Activated effector memory CD4-positive, alpha-beta T cell treated with Interleukin-2 at 50 U/mL for 16 hours (primary cell): ENCODE measurements around the gene IGLON5.

Experiments used
- DNase-seq: peaks from one replicate; pipeline ENCODE4 v3.0.0-alpha.2; 2020

IGLON5 gene

GRCh38 chr19:51318687-51319648 is 7.5 kb downstream of the IGLON5 start:
- DNase-seq = no peak

- no peak for DNase-seq
These were observed 8.3 kb downstream of the IGLON5 start for GRCh38 chr19:51319649-51320279.

GRCh38 chr19:51320280-51320657 is 8.8 kb downstream of the IGLON5 start:
- DNase-seq = no peak

GRCh38 chr19:51321799-51322198 is 10.4 kb downstream of the IGLON5 start:
- DNase-seq = no peak

- no peak for DNase-seq
These were observed 12.2 kb downstream of the IGLON5 start for GRCh38 chr19:51323481-51324166.

GRCh38 chr19:51324167-51324481 is 12.7 kb downstream of the IGLON5 start:
- DNase-seq = no peak

GRCh38 chr19:51325161-51325976 is 13.9 kb downstream of the IGLON5 start:
- no peak for DNase-seq

- DNase-seq = no peak
These were observed 15.0 kb downstream of the IGLON5 start for GRCh38 chr19:51326216-51327065.

- DNase-seq = no peak
These were observed 15.9 kb downstream of the IGLON5 start for GRCh38 chr19:51327066-51328001.

GRCh38 chr19:51329411-51329810 is 18.0 kb downstream of the IGLON5 start:
- DNase-seq = no peak

GRCh38 chr19:51330366-51330765 is 18.9 kb downstream of the IGLON5 start:
- DNase-seq = no peak

- no peak for DNase-seq
These were observed 19.7 kb downstream of the IGLON5 start for GRCh38 chr19:51331193-51331592.

- DNase-seq = no peak
These were observed 20.3 kb downstream of the IGLON5 start for GRCh38 chr19:51331716-51332115.

GRCh38 chr19:51333836-51334460 is 22.5 kb downstream of the IGLON5 start:
- DNase-seq = no peak

GRCh38 chr19:51337141-51337860 is 25.9 kb downstream of the IGLON5 start:
- DNase-seq = no peak

- no peak for DNase-seq
These were observed 26.6 kb downstream of the IGLON5 start for GRCh38 chr19:51337861-51338562.

GRCh38 chr19:51338563-51339312 is 27.3 kb downstream of the IGLON5 start:
- DNase-seq = peak; percentile 78

GRCh38 chr19:51339313-51339686 is 27.9 kb downstream of the IGLON5 start:
- no peak for DNase-seq
